Nucleus accumbens (tissue), 56 donors: ENCODE results near the gene MBNL2.

Source experiments
- DNase-seq, 56 donors: peaks; one replicate each; lab custom pipeline; 2025; lab: John Stamatoyannopoulos, UW

Gene MBNL2

DNA sequence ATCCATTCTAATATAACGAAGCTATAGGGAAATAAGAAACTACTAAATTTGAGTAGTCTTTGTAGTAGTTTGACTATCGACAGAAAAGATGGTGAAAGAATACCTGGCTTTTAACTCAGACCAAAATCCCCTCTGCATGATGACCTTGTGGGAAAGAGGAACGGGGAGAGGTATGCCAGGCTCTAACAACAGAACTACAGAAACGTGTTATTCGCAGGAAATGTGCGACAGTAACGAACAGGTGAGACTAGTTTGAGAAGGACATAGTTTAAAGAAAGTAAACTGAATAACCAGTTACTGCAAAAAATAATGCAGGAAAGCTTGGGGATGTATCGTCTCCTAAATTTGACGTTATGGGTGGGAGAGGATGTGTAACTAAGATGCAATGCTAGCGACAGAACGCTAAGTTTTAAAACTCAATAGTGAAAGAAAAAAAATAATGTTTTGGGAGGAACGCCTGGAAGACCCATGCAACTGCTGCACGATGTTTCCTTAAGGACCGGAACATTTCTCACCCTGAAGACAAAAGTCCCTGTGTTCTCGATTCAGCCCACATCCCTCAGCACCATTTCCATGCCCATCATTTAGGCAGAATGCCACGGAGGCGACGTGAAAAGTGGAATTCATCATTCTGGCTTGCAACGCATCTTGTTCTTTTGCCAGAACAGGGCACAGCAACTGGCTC, 210.2 kb downstream of the MBNL2 start:
- peak in 2 of 56 donors; percentile 1 to 45 for DNase-seq

DNA sequence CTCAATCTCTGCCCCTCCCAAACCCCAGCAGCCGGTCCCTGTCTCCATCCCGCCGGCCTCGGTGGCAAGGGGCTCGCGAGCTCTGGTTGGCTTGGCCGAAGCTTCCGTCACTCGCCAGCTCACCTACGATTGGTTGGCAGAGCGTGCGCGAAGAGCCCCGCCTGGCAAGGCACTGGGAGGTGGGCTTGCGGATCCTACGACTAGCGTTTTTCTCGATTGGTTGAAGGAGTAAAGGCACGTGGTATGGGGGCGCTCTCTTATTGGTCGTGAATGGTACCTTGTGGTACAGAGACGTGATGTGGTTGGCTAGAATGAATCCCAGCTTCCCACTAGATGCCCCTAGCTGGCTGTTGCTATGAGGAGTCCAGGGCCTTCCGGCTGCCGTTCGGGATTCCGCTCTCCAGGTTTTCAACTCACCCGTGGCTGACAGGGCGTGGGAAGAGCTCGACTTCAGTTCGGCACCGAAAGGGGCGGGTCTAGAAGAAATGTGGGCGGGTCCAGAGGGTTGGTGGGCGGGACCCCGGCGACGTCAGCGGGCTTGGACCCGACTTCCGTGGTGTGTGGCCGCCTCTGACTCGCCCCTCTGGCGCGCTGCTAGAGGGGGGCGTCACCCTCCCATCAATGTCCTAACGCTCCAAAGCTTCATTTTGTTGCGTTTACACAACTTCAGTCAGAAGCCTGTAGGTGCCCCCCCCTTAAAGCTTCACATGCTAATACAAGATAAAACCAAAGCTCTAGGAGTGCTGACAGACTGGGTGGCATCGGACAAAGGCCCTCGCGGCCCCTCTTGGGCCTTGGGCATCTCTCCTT, 211.0 kb downstream of the MBNL2 start:
- DNase-seq: peak; percentile 93 to 100 (median 100)

DNA sequence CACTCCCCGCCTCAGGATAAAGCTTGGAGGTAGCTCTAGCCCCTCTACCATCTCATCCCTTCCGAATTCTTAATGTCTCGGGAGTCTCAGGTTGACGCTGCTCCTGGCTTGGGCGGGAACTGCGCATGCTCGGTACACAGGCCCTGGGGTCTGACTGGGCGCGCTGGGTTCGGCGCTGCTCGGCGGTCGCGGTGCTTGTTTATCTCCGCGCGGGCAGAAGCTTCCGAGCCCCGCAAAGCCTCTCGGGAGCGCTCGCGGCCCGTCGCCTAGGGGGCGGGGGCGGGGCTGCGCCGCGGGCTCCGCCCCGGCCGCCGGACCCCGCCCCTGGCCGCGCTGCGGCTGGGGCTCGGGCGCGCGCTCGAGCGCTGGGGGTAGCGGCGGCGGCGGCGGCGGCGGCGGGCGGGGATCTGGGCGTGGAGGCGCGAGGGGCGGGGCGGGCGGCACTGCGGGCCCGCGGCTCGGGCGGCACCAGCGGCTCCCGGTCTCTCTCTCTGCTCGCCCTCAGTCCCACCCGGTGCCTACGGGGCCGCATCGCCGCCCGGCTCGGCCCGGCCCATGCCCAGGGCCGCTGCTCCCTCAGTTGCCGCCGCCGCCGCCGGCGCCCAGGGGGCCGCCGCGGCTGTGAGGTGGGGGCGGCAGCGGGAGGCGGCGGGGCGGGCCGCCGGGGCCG, 211.7 kb downstream of the MBNL2 start, which contains the start of gene RAP2A:
Gene RAP2A, plus strand, starts transcription at position 443 of the 670 bp plus-strand sequence. CDS start 302 bp downstream, outside the sequence.
- DNase-seq: peak in 55 of 56 donors; percentile 64 to 95 (median 86)

DNA sequence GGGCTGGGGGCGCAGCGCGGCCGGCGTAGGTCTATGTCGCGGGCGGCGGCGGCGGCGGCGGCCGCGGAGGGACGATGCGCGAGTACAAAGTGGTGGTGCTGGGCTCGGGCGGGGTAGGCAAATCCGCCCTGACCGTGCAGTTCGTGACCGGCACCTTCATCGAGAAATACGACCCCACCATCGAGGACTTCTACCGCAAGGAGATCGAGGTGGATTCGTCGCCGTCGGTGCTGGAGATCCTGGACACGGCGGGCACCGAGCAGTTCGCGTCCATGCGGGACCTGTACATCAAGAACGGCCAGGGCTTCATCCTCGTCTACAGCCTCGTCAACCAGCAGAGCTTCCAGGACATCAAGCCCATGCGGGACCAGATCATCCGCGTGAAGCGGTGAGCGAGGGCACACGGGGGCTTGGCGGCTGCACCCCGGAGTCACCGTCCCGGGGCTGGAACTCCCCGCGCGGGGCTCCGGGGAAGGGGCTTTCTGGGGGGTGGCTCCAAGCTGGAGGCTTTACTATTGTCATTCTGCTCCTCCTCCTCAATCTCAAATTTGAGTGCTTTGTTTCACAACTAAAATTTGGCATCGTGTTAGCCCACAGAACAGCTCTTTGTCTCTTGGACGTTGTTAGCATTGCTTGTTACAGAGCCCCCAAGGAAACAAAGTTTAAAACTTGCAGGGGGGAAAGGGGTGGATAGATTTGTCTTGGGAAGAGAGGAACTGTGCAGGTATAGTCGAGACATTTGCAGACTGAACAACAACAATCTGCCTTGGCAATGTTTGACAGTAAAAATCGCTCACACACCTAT, 212.5 kb downstream of the MBNL2 start:
- DNase-seq: peak in 45 of 56 donors; percentile 3 to 66 (median 38)

DNA sequence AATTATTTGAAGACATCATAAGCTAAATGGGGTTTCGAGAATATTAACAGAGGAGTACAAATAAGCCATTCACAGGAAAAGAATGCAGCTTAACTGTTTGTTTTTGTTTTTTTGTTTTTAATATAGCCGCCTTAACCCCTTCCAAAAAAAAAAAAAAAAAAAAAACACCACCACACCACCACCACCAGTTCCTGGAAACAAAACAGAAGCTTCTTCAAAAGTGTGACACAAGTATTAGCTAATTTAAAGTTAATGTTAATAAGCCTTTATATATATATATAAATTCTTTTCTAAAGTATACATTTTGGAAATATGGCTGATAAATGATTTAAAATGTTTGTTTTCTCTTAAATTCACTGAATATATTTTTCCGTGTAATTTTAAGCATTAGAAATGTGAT, 213.2 kb downstream of the MBNL2 start:
- DNase-seq: no peak

DNA sequence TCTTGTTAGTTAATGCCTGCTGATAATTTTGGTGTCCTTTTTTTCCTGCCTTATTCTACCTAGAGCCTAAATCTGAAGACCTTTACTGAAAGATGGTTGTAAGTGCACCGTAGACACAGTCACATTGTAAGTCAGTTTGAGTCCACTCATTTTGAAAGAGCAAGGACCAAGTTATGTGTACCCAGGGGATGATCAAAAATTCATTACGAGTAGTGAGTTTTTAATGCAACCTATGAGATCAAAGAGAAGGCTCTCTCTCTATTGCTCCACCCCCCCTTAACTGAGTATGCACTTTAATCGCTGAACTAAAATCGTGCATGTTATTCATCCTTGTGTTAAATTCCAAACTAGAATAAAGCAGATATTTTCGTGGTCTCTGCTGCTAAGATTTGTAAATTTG, 213.7 kb downstream of the MBNL2 start:
- DNase-seq: no peak

DNA sequence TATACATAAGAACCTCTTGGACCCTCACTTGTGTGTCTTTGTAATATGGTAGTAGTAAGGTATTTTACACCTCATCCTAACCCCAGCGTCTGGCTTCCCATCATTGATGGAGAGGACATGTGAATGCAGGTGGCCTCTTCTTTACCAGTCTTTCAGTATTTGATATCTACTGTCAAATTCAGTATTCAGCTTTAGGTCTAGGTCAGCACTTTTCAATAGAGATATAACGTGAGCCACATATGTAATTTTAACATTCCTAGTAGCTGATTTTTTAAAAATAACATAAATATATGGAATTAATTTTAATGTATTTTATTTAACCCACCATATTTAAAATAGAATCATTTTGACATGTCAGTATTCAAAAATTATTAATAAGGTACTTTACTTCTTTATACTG, 214.7 kb downstream of the MBNL2 start:
- no peak for DNase-seq

DNA sequence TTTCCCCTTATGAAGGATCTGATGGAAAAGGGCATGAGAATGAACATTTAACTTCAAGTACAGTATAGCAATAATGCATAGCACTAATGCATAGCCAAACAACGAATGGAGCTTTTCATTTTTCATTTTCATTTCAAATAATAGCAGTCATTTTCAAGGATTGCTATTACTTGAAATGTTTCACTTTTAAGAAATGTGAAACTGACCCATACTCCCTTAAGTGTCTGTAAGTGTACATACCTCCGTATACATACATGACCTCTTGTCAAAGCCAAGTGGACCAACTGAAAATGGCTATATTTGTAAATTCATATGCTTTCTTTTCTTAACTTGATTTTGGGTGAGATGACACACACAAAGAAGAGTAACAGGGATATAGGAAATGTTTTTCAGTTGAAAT, 215.6 kb downstream of the MBNL2 start:
- no peak for DNase-seq

DNA sequence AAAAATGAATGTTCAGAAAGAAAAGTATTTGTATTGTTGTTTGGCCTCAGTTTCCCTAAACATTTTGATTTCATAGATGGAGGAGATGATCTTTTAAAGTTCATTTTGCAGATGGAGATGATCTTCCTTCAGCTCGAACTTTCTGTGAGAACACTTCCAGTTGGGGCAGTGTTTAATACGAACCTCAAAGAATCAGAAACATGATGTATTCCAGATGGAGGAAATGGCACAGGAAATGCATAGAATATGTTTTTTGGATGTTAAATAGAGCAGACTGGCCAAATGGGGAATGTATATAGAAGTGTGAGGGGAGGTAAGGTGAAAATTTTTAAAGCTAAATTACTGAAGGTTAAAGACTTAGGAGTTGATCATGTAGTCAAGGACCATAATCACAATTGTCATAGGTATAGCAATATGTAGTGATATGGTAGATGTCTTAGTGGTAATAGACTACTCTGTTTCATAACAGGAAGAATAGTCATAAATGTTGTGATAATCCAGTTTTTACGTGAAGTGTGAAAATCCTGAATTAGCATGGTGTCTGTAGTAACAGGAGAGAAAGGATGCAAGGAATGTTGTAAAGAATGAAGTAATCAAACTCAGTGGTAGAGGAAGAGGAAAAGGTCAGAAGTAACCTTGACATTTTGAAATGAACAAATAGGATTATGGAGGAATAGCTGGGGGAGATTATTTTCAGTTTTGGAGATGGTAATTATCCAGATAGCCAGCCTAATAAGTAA, 216.9 kb downstream of the MBNL2 start:
- DNase-seq: no peak

DNA sequence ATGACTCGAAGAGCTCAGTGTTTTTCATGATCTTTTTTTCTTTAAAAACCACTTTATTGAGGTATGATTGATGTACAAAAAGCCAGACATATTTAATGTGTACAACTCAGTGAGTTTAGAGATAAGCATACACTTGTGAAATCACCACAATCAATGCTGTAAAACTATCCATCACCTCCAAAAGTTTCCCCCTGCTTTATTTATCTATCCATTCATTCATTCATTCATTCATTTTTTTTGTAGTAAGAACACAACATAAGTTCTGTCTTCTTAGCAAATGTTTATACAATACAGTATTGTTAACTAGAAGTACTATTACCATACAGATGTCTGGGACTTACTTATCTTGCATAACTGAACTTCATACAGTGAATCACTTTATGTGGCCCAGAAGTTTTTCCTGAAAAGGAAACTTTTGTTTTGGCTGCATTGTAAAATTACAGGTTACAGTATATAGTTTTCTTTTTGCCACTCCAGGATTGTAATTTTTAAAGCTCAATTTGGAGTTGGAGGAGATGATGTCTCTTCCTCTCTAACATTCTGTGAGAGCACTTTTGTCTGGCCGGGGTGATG, 218.6 kb downstream of the MBNL2 start:
- no peak for DNase-seq

DNA sequence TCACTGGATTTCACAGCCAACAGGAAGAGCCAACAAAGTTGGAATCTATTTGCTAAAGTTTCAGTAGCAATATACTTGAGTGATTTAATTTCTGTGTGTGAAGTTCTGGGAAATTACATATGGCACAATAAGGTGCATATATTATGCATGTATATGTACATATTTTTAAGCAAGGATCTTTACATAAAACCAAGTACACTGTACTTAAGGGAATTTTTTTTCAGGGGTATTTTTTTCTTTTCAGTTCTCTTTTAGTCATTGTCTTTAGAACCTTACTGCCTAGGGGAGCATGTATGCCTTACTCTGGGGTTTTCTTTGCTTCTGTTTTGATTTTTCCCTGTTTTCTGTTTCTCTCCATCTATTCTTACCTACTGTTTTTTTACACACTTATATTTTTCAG, 219.2 kb downstream of the MBNL2 start:
- no peak for DNase-seq
